ENCODE results near the gene PIK3R2.

DNA sequence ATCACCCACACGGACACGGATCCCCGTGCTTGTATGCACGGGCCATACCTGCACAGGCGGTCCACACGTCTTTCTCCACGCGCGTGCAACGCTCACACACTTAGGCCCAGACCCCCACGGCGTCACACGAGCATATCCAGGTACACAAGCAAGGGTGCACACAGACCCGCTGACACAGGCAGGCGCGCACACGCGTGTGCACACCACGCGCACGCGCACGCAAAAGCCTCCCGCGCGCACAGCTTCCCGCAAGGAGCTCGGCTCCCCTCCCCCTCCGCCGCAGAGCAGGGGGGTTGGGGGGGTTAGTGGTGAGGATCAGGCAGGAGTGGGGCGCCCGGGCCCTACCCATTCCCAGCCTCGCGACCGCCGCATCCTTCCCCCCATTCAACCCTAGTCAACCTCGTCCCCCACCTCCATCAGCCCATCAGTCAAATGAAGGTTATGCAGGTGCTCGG lies 50.5 kb downstream of the PIK3R2 start:
- no peak for TF ChIP-seq FOXK2 (IDR thresholded peaks at IDR 0.05)
- peak; percentile 95 for TF ChIP-seq TARDBP (IDR thresholded peaks at IDR 0.05)
- TF ChIP-seq L3MBTL2 (conservative IDR thresholded peaks at IDR 0.05) = no peak
- TF ChIP-seq NFRKB (IDR thresholded peaks at IDR 0.05) = no peak
- TF ChIP-seq SP1 (IDR thresholded peaks at IDR 0.05) = no peak
- no peak for TF ChIP-seq ZNF384 (IDR thresholded peaks at IDR 0.05)
- TF ChIP-seq FOXM1 (IDR thresholded peaks at IDR 0.05; ENCODE audit: borderline replicate concordance) = no peak
- no peak for TF ChIP-seq SUZ12 (IDR thresholded peaks at IDR 0.05)
- TF ChIP-seq FOXA1 (IDR thresholded peaks at IDR 0.05) = no peak
- no peak for TF ChIP-seq HDGF (IDR thresholded peaks at IDR 0.05; ENCODE audit: borderline replicate concordance)
